ENCODE measurements around the gene RHBDL2. TPM values are rescaled to one million over a fixed set of nuclear protein-coding genes. Genes with fewer than 3 reads are reported as not detected.

Gene RHBDL2
- total and polyA plus RNA-seq, 10 of the 15 experiments (the other 5 are each of a cell fraction or from before 2014, with no cell fraction given), result 0.05 TPM; not detected in 9

DNA sequence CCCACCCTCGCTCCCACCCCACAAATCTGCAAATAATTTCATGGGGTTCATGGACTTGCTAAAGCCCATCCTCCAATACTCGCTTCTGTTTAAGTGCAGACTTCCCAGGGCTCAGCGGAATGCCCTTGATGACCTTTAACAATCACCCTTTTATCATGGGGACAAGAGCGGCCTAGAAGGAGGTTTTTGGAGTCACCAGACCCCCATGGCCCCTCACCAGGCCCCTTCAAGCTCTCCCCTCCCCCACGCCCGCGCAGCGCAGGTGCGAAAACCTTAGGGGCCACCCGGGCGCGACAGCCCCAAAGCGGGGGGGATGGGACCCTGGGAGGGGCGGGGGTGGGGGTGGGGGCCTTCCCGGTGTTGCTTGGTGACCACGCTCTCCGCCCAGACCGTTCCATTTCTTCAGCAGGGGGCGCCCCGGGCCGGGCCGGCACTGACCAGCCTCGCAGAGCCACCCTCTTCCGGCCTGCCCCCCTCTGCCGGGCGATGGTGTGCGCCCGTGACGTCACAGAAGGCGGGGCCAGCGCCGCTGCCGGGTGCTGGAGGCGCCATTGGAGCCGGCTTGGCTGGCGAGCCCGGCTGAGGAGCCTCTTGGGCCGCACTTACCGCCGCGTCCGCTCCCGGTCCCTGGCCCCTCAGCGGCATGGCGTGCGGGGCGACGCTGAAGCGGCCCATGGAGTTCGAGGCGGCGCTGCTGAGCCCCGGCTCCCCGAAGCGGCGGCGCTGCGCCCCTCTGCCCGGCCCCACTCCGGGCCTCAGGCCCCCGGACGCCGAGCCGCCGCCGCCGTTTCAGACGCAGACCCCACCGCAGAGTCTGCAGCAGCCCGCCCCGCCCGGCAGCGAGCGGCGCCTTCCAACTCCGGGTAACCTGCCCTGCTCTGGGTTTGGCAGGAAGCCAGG, 49.4 kb upstream of the RHBDL2 start, which contains the start of gene AKIRIN1 (continued):
- TF ChIP-seq, protein P1, sequence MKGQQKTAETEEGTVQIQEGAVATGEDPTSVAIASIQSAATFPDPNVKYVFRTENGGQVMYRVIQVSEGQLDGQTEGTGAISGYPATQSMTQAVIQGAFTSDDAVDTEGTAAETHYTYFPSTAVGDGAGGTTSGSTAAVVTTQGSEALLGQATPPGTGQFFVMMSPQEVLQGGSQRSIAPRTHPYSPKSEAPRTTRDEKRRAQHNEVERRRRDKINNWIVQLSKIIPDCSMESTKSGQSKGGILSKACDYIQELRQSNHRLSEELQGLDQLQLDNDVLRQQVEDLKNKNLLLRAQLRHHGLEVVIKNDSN (IDR thresholded peaks at IDR 0.05; ENCODE audit: borderline replicate concordance, extremely low read length, insufficient read depth, low read depth, low read length), result no peak
- TF ChIP-seq, protein P2, sequence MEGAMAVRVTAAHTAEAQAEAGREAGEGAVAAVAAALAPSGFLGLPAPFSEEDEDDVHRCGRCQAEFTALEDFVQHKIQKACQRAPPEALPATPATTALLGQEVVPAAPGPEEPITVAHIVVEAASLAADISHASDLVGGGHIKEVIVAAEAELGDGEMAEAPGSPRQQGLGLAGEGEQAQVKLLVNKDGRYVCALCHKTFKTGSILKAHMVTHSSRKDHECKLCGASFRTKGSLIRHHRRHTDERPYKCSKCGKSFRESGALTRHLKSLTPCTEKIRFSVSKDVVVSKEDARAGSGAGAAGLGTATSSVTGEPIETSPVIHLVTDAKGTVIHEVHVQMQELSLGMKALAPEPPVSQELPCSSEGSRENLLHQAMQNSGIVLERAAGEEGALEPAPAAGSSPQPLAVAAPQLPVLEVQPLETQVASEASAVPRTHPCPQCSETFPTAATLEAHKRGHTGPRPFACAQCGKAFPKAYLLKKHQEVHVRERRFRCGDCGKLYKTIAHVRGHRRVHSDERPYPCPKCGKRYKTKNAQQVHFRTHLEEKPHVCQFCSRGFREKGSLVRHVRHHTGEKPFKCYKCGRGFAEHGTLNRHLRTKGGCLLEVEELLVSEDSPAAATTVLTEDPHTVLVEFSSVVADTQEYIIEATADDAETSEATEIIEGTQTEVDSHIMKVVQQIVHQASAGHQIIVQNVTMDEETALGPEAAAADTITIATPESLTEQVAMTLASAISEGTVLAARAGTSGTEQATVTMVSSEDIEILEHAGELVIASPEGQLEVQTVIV (IDR thresholded peaks at IDR 0.05; ENCODE audit: borderline replicate concordance, partially characterized antibody), result peak; percentile 73
- TF ChIP-seq, protein P3, sequence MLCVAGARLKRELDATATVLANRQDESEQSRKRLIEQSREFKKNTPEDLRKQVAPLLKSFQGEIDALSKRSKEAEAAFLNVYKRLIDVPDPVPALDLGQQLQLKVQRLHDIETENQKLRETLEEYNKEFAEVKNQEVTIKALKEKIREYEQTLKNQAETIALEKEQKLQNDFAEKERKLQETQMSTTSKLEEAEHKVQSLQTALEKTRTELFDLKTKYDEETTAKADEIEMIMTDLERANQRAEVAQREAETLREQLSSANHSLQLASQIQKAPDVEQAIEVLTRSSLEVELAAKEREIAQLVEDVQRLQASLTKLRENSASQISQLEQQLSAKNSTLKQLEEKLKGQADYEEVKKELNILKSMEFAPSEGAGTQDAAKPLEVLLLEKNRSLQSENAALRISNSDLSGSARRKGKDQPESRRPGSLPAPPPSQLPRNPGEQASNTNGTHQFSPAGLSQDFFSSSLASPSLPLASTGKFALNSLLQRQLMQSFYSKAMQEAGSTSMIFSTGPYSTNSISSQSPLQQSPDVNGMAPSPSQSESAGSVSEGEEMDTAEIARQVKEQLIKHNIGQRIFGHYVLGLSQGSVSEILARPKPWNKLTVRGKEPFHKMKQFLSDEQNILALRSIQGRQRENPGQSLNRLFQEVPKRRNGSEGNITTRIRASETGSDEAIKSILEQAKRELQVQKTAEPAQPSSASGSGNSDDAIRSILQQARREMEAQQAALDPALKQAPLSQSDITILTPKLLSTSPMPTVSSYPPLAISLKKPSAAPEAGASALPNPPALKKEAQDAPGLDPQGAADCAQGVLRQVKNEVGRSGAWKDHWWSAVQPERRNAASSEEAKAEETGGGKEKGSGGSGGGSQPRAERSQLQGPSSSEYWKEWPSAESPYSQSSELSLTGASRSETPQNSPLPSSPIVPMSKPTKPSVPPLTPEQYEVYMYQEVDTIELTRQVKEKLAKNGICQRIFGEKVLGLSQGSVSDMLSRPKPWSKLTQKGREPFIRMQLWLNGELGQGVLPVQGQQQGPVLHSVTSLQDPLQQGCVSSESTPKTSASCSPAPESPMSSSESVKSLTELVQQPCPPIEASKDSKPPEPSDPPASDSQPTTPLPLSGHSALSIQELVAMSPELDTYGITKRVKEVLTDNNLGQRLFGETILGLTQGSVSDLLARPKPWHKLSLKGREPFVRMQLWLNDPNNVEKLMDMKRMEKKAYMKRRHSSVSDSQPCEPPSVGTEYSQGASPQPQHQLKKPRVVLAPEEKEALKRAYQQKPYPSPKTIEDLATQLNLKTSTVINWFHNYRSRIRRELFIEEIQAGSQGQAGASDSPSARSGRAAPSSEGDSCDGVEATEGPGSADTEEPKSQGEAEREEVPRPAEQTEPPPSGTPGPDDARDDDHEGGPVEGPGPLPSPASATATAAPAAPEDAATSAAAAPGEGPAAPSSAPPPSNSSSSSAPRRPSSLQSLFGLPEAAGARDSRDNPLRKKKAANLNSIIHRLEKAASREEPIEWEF (IDR thresholded peaks at IDR 0.05; ENCODE audit: insufficient replicate concordance, low read depth, low read length), result no peak
- TF ChIP-seq PAX5 (IDR thresholded peaks at IDR 0.05; ENCODE audit: borderline replicate concordance, low read depth, low read length) (no peak), PAX8 (IDR thresholded peaks at IDR 0.05) (no peak), EZH2 (IDR thresholded peaks at IDR 0.05; ENCODE audit: borderline replicate concordance, control insufficient read depth, low read depth, low read length) (no peak), ZNF24 (IDR thresholded peaks at IDR 0.05) (no peak), MYB (IDR thresholded peaks at IDR 0.05; ENCODE audit: borderline replicate concordance, low read depth, low read length) (no peak), KAT2A (conservative IDR thresholded peaks at IDR 0.05; ENCODE audit: control insufficient read depth, low read depth, low read length) (no peak), TCF3 (IDR thresholded peaks at IDR 0.05; ENCODE audit: borderline replicate concordance, insufficient read depth, low read depth, low read length) (no peak; the same call in 1 of the 2 replicates), SP1 (IDR thresholded peaks at IDR 0.05; ENCODE audit: low read depth, low read length) (peak; percentile 92), ZNF384 (IDR thresholded peaks at IDR 0.05; ENCODE audit: borderline replicate concordance, low read depth, low read length) (no peak), NBN (IDR thresholded peaks at IDR 0.05) (peak; percentile 99), MTA3 (IDR thresholded peaks at IDR 0.05; ENCODE audit: borderline replicate concordance, low read length) (no peak), EED (IDR thresholded peaks at IDR 0.05; ENCODE audit: low read depth) (no peak)
- TF ChIP-seq, protein P4, sequence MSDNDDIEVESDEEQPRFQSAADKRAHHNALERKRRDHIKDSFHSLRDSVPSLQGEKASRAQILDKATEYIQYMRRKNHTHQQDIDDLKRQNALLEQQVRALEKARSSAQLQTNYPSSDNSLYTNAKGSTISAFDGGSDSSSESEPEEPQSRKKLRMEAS (IDR thresholded peaks at IDR 0.05; ENCODE audit: low read depth, low read length), result peak; percentile 27; the same call in 1 of the 2 replicates
- TF ChIP-seq, protein P5, sequence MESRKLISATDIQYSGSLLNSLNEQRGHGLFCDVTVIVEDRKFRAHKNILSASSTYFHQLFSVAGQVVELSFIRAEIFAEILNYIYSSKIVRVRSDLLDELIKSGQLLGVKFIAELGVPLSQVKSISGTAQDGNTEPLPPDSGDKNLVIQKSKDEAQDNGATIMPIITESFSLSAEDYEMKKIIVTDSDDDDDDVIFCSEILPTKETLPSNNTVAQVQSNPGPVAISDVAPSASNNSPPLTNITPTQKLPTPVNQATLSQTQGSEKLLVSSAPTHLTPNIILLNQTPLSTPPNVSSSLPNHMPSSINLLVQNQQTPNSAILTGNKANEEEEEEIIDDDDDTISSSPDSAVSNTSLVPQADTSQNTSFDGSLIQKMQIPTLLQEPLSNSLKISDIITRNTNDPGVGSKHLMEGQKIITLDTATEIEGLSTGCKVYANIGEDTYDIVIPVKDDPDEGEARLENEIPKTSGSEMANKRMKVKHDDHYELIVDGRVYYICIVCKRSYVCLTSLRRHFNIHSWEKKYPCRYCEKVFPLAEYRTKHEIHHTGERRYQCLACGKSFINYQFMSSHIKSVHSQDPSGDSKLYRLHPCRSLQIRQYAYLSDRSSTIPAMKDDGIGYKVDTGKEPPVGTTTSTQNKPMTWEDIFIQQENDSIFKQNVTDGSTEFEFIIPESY (IDR thresholded peaks at IDR 0.05), result no peak
